MG63 (cell line): ENCODE measurements around the gene TMTC1. TPM values are rescaled to one million over a fixed set of nuclear protein-coding genes. Genes with fewer than 3 reads are reported as not detected.
A peak's percentile ranks its signal among the peaks of the same experiment; 100 is the strongest.

ENCODE experiments used
- DNase-seq: peaks from one replicate; pipeline ENCODE4 v3.0.0-alpha.2; 2020
- H3K27me3 ChIP-seq: fragments of 250-450 bp; sonication (Bioruptor Pico); 2 replicates; pipeline ENCODE4 v1.5.1; 2020; ENCODE audit warnings: mild to moderate bottlenecking, moderate library complexity
- H3K36me3 ChIP-seq: fragments of 250-450 bp; sonication (Bioruptor Pico); 2 replicates; pipeline ENCODE4 v1.5.1; 2020; ENCODE audit warnings: mild to moderate bottlenecking, moderate library complexity
- H3K4me3 ChIP-seq: fragments of 250-450 bp; sonication (Bioruptor Pico); 2 replicates; pipeline ENCODE4 v1.5.1; 2020; ENCODE audit warnings: mild to moderate bottlenecking, moderate library complexity
- H3K9me3 ChIP-seq: fragments of 250-450 bp; sonication (Bioruptor Pico); 2 replicates; pipeline ENCODE4 v1.5.1; 2020; ENCODE audit warnings: mild to moderate bottlenecking, moderate library complexity
- total RNA-seq: library from RNA; depleted of rRNA; stranded (reverse); fragments of >200 nt; shearing (Covaris generic); gene quantifications from 2 replicates; pipeline ENCODE4 v1.2.3, GENCODE V29; 2014; ENCODE audit warnings: low replicate concordance

Gene TMTC1
- total RNA-seq, 1 experiment from 2014 or later = 10.2 TPM

GRCh38 chr12:29534935-29535334 lies 248.8 kb downstream of the TMTC1 start:
- H3K36me3 ChIP-seq = no peaks in the 10 kb centered on the region
- DNase-seq = no peak
- H3K27me3 ChIP-seq = no peaks in the 10 kb centered on the region
- H3K9me3 ChIP-seq = no peaks in the 10 kb centered on the region
- H3K4me3 ChIP-seq = no peak overlapping the region

DNA sequence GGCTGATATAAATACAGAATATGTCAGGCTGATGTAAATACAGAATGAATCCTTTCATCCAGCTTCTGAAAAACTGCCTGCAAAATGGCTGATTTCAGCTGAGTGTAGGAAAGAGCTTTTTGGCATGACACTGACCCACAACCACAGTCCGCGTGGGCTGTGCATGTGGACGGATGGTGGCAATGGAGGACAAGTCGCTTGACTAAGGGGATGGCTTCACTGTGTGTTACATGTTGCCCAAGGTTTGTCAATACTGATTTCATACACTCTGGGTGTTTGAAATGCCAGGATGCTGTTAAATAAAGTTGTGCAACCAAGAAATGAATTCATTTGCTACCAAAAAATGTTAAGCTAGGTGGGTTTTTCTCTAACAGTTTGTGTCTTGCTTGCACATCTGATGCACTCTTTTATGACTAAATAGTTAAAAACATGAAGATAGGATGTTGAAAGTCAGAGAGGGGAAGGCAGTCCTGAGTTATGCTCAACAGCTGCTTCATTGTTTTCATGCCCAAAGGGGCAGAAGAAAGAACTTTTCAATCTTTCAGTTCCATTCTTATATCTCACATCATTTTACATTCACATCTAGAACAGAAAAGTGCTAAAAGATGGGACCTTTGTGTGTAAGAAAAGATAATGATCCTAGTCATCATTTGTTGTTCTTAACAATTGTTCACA lies 249.8 kb downstream of the TMTC1 start:
- Histone ChIP-seq H3K9me3 (no peaks in the 10 kb centered on the region), H3K4me3 (no peak overlapping the region), H3K27me3 (no peaks in the 10 kb centered on the region), H3K36me3 (no peaks in the 10 kb centered on the region)
- DNase-seq = no peak

- no peak for DNase-seq
- no peaks in the 10 kb centered on the region for H3K9me3 ChIP-seq
- no peak overlapping the region for H3K4me3 ChIP-seq
- no peaks in the 10 kb centered on the region for H3K27me3 ChIP-seq
- no peaks in the 10 kb centered on the region for H3K36me3 ChIP-seq
Measured at GRCh38 chr12:29531471-29531870, 252.3 kb downstream of the TMTC1 start.

- H3K36me3 ChIP-seq = no peaks in the 10 kb centered on the region
- H3K27me3 ChIP-seq = no peaks in the 10 kb centered on the region
- H3K9me3 ChIP-seq = no peaks in the 10 kb centered on the region
- no peak for DNase-seq
- no peak overlapping the region for H3K4me3 ChIP-seq
Measured at GRCh38 chr12:29530436-29530835, 253.3 kb downstream of the TMTC1 start.

DNA sequence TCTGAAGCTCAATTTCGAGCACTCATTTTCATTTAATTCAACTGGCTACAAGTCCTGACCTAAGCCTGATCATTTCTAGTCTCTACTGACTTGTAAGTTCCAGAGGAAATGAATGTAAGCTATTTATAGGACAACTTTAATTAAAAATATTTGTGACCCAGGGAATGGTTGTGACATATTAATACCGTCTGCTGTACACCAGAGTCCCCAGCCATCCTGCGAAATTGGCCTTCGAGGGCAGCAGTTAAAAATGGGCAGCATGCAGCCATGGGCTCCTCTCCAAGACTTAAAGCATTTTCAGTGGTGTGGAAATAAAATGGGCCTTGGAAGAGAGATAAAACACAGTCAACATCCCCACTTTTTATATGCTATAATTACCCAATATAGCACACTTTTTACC lies 255.6 kb downstream of the TMTC1 start:
- no peak for DNase-seq
- Histone ChIP-seq H3K4me3 (no peak overlapping the region), H3K9me3 (no peaks in the 10 kb centered on the region), H3K36me3 (no peaks in the 10 kb centered on the region), H3K27me3 (no peaks in the 10 kb centered on the region)

- Histone ChIP-seq H3K27me3 (no peaks in the 10 kb centered on the region), H3K4me3 (no peak overlapping the region), H3K36me3 (no peaks in the 10 kb centered on the region), H3K9me3 (no peaks in the 10 kb centered on the region)
- DNase-seq = no peak
Measured at GRCh38 chr12:29521951-29522350, 261.8 kb downstream of the TMTC1 start.

DNA sequence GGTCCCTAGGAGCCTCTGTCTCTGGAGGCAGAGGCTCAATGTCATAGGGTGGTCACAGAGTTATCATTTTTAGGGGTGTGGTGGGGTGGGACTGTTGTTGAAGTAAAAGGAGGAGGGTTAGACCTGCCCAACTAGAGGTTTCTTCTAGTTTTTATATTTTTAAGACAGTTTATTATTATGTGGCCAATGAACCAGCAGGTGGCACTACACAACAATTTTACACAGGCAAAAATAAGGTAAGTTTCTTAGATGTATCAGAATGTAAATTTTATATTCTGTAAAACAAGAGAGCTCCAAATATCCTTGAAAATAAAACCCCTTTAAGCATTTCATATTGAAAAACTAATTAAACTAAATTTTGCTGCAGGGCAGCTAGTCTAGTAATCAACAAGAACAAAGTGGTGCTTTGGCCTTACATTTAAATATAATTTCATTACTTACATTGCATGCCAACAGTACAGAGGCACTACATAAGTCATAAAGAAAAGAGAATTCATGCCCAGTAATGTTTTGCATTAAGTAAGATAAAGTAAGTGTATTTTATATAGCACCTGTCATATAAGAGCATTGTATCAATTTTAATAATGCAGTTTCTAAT lies 264.1 kb downstream of the TMTC1 start:
- H3K36me3 ChIP-seq = no peaks in the 10 kb centered on the region
- H3K27me3 ChIP-seq = no peaks in the 10 kb centered on the region
- no peak for DNase-seq
- no peaks in the 10 kb centered on the region for H3K9me3 ChIP-seq
- no peak overlapping the region for H3K4me3 ChIP-seq

DNA sequence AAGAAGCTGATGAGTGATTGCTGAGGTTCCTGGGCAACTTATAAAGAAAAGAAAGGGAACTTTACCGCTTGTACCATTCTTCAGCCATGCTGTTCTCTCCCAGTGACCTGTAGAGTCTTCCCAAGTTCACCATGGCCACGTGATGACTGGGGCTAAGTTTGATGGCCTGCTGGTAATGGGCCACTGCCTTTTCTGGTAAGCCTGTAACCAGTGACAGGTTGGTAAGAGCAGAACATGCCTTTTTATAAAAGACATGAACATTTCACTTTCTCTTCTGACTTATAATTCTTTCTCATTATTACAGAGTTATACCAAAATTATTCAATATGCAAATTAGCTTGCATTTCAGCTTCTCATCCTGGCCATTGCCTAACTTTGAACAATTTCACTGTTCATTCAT lies 265.3 kb downstream of the TMTC1 start:
- Histone ChIP-seq H3K36me3 (no peaks in the 10 kb centered on the region), H3K27me3 (no peaks in the 10 kb centered on the region)
- no peak for DNase-seq

GRCh38 chr12:29517264-29517663 lies 266.5 kb downstream of the TMTC1 start:
- Histone ChIP-seq H3K9me3 (no peaks in the 10 kb centered on the region), H3K36me3 (no peaks in the 10 kb centered on the region), H3K4me3 (no peak overlapping the region), H3K27me3 (no peaks in the 10 kb centered on the region)
- no peak for DNase-seq

More for the DNA sequence above, 265.3 kb downstream of the TMTC1 start:
- Histone ChIP-seq H3K4me3 (no peak overlapping the region), H3K9me3 (no peaks in the 10 kb centered on the region)

DNA sequence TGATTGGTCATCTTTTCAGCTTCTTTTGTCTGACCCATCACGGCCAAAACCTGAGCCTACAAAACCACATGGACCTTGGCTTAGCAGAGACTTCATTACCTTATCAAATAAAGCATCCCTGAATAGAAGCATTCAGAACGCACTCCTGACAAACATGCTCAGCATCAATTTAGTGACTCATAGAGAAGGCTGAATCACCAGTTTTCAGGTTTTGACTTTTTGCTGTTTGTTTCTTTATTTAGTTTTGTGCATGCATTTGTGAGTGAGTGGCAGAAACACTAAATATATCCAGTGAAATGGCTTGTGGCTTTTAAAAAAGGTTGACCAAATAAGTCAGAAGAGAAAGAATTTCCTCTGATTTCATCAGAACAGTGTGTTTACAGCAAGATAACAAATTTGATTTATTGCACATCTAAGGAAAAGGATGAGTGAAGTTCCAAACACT lies 267.3 kb downstream of the TMTC1 start:
- DNase-seq = no peak
- H3K4me3 ChIP-seq = no peak overlapping the region
- no peaks in the 10 kb centered on the region for H3K27me3 ChIP-seq
- no peaks in the 10 kb centered on the region for H3K9me3 ChIP-seq
- no peaks in the 10 kb centered on the region for H3K36me3 ChIP-seq

GRCh38 chr12:29510591-29511185 lies 273.1 kb downstream of the TMTC1 start:
- no peaks in the 10 kb centered on the region for H3K9me3 ChIP-seq
- H3K4me3 ChIP-seq = no peak overlapping the region
- peak; percentile 53 for DNase-seq
- no peaks in the 10 kb centered on the region for H3K36me3 ChIP-seq
- H3K27me3 ChIP-seq = no peaks in the 10 kb centered on the region

DNA sequence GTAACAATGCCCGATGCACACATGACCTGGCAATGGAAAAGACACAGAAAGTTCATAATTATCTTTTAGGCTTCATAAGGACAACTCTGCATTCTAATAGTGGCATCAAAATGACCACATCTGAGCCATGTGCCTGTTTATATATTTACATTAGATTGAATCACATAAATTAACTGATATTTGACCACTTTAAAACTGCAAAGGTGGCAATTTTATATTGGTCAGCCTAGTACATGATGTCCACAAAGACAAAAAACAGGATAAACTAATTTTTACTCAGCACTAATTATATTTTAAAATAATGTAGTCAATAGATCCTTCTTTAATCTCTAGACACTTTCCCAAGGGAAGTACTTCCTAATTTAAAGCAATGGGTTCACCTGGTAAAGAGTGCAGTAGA lies 274.2 kb downstream of the TMTC1 start:
- H3K4me3 ChIP-seq = no peak overlapping the region
- no peaks in the 10 kb centered on the region for H3K36me3 ChIP-seq
- no peak for DNase-seq
- H3K27me3 ChIP-seq = no peaks in the 10 kb centered on the region
- H3K9me3 ChIP-seq = no peaks in the 10 kb centered on the region

GRCh38 chr12:29508949-29509348 lies 274.8 kb downstream of the TMTC1 start:
- no peak for DNase-seq
- Histone ChIP-seq H3K36me3 (no peaks in the 10 kb centered on the region), H3K27me3 (no peaks in the 10 kb centered on the region), H3K9me3 (no peaks in the 10 kb centered on the region), H3K4me3 (no peak overlapping the region)

DNA sequence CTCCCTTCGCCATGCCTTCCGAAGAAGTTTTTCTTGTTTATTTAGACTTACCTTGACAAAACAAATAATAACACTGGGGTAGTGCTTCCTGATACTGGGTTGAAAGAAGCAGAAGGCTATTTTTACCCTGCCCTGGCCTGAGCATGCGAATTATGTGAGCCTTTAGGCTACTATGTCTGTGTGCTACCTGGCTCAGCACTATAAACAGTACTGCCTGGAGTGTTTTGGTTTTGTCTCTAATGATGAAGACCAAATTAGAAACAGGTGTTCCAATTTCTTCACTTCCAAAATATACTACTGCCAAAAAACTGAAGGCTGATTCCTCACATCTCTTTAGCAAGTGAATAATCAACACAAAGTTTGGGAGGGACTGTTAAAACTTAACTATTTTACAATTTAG lies 278.6 kb downstream of the TMTC1 start:
- Histone ChIP-seq H3K36me3 (no peaks in the 10 kb centered on the region), H3K9me3 (no peaks in the 10 kb centered on the region), H3K4me3 (no peak overlapping the region), H3K27me3 (no peaks in the 10 kb centered on the region)
- DNase-seq = no peak

- Histone ChIP-seq H3K27me3 (no peaks in the 10 kb centered on the region), H3K4me3 (no peak overlapping the region), H3K9me3 (no peaks in the 10 kb centered on the region), H3K36me3 (no peaks in the 10 kb centered on the region)
- DNase-seq = no peak
Measured at GRCh38 chr12:29503283-29503682, 280.5 kb downstream of the TMTC1 start.

GRCh38 chr12:29499235-29499634 lies 284.5 kb downstream of the TMTC1 start:
- Histone ChIP-seq H3K36me3 (no peaks in the 10 kb centered on the region), H3K27me3 (no peaks in the 10 kb centered on the region), H3K4me3 (no peak overlapping the region), H3K9me3 (no peaks in the 10 kb centered on the region)
- no peak for DNase-seq

- no peak for DNase-seq
- Histone ChIP-seq H3K36me3 (no peaks in the 10 kb centered on the region), H3K9me3 (no peaks in the 10 kb centered on the region), H3K27me3 (no peaks in the 10 kb centered on the region), H3K4me3 (no peak within 1 kb of the TSS)
Measured at GRCh38 chr12:29497588-29497987, 286.2 kb downstream of the TMTC1 start, which contains the start of gene OVCH1. TSS of gene OVCH1 (minus strand) at chr12:29497686. CDS start at chr12:29497686, 0 bp downstream.

- no peak overlapping the region for H3K4me3 ChIP-seq
- no peaks in the 10 kb centered on the region for H3K27me3 ChIP-seq
- DNase-seq = no peak
- H3K9me3 ChIP-seq = no peaks in the 10 kb centered on the region
- H3K36me3 ChIP-seq = no peaks in the 10 kb centered on the region
Measured at GRCh38 chr12:29492891-29493290, 290.9 kb downstream of the TMTC1 start.
